IPS-18a (cell line): ENCODE results near the gene STX16.
"Not testable (repeated sequence)": the region's sequence is repeated elsewhere in the genome, so short reads cannot be mapped to it uniquely, and the experiment has no call there.

ENCODE experiments used
- H3K27ac ChIP-seq: one replicate; pipeline ENCODE4 v1.5.1; 2013; ENCODE audit warnings: low read length
- H3K27me3 ChIP-seq: one replicate; pipeline ENCODE4 v1.6.1; 2013; ENCODE audit warnings: mild to moderate bottlenecking, low read length; ENCODE audit not compliant: control insufficient read depth, insufficient read depth
- H3K36me3 ChIP-seq: one replicate; pipeline ENCODE4 v1.6.1; 2013; ENCODE audit warnings: low read depth, low read length; ENCODE audit not compliant: control insufficient read depth
- H3K4me1 ChIP-seq: one replicate; pipeline ENCODE4 v1.6.1; 2013; ENCODE audit warnings: low read depth, low read length; ENCODE audit not compliant: control insufficient read depth
- H3K4me3 ChIP-seq: one replicate; pipeline ENCODE4 v1.5.1; 2013; ENCODE audit warnings: low read length
- H3K9ac ChIP-seq: one replicate; pipeline ENCODE4 v1.6.1; 2013; ENCODE audit warnings: mild to moderate bottlenecking, low read length, moderate library complexity
- H3K9me3 ChIP-seq: one replicate; pipeline ENCODE4 v1.6.1; 2013; ENCODE audit warnings: low read depth, low read length; ENCODE audit not compliant: control insufficient read depth

Gene STX16

DNA sequence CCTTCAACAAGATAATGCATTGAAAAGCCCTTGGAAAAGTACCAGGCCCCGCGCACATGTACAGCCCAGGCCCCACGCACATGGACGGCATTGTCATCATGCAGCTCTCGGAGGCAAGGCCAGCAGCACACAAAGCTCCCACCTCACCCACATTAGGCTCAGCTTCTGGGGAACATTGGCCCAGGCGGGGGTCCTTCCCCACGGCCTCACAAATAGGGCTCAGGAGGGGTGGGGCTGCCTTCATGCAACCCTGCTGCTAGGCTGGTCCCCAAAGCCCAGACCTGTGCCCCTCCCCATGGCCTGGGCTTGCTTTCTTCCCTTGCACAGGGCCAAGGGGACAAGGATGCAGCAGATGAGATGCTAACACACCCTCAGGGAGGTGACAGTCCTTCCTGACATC lies 68.2 kb downstream of the STX16 start:
- Histone ChIP-seq H3K9me3 (no peaks in the 10 kb centered on the region), H3K9ac (no peak overlapping the region), H3K4me1 (no peaks in the 10 kb centered on the region), H3K27me3 (no peaks in the 10 kb centered on the region), H3K27ac (no peak overlapping the region), H3K36me3 (no peaks in the 10 kb centered on the region), H3K4me3 (no peak overlapping the region)

GRCh38 chr20:58719971-58720371 lies 68.9 kb downstream of the STX16 start:
- no peaks in the 10 kb centered on the region for H3K27me3 ChIP-seq
- H3K9ac ChIP-seq = no peak overlapping the region
- no peaks in the 10 kb centered on the region for H3K4me1 ChIP-seq
- H3K36me3 ChIP-seq = no peaks in the 10 kb centered on the region
- H3K9me3 ChIP-seq = no peaks in the 10 kb centered on the region
- H3K27ac ChIP-seq = no peak overlapping the region
- H3K4me3 ChIP-seq = no peak overlapping the region

GRCh38 chr20:58720890-58721289 lies 69.8 kb downstream of the STX16 start:
- Histone ChIP-seq H3K36me3 (no peaks in the 10 kb centered on the region), H3K4me1 (no peaks in the 10 kb centered on the region), H3K4me3 (no peak overlapping the region), H3K9me3 (no peaks in the 10 kb centered on the region), H3K27me3 (no peaks in the 10 kb centered on the region), H3K27ac (no peak overlapping the region), H3K9ac (no peak overlapping the region)

GRCh38 chr20:58721951-58722778 lies 71.1 kb downstream of the STX16 start:
- Histone ChIP-seq H3K9ac (no peak overlapping the region), H3K27ac (no peak overlapping the region), H3K36me3 (no peaks in the 10 kb centered on the region), H3K4me1 (no peaks in the 10 kb centered on the region), H3K4me3 (no peak overlapping the region), H3K27me3 (no peaks in the 10 kb centered on the region), H3K9me3 (no peaks in the 10 kb centered on the region)

- H3K9ac ChIP-seq = no peak overlapping the region
- no peaks in the 10 kb centered on the region for H3K4me1 ChIP-seq
- no peak overlapping the region for H3K27ac ChIP-seq
- no peaks in the 10 kb centered on the region for H3K27me3 ChIP-seq
- H3K4me3 ChIP-seq = no peak overlapping the region
- no peaks in the 10 kb centered on the region for H3K9me3 ChIP-seq
- H3K36me3 ChIP-seq = no peaks in the 10 kb centered on the region
Observed at GRCh38 chr20:58722877-58723627, 72.0 kb downstream of the STX16 start.

DNA sequence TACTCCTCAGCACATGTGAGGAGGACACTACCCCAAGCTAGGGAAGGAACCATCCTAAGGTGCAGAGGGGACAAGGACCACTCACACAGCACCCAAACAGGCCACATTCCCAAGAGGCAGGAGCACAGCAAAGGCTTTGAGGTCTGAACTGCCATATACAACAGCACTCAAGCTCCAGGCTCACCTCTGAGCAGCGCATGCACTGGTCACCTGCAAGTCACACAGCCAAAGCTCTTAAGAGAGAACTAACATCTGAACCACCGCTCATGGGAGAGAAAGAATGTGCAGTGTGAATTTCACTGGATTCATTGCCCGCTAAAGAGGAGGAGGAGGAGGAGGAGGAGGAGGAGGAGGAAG lies 72.5 kb downstream of the STX16 start:
- Histone ChIP-seq H3K36me3 (no peaks in the 10 kb centered on the region), H3K9ac (no peak overlapping the region), H3K4me1 (no peaks in the 10 kb centered on the region), H3K9me3 (no peaks in the 10 kb centered on the region), H3K4me3 (no peak overlapping the region), H3K27ac (no peak overlapping the region), H3K27me3 (no peaks in the 10 kb centered on the region)

GRCh38 chr20:58726156-58726555 lies 75.1 kb downstream of the STX16 start:
- H3K4me3 ChIP-seq, H3K27me3 ChIP-seq, H3K9ac ChIP-seq, H3K36me3 ChIP-seq, H3K9me3 ChIP-seq, H3K4me1 ChIP-seq, H3K27ac ChIP-seq: not testable (repeated sequence)
